Vagina (tissue), 2 donors: ENCODE measurements around the gene STAT5B. TPM values are rescaled to one million over a fixed set of nuclear protein-coding genes. Genes with fewer than 3 reads are reported as not detected.

Experiments used
- DNase-seq, 2 donors: peaks; one replicate each; pipeline ENCODE4 v3.0.0-alpha.2; 2017; ENCODE audit errors: extremely low spot score in 2 of 2
- H3K27ac ChIP-seq: fragments of 200-600 bp; sonication (generic); one replicate; pipeline ENCODE4 v1.5.1; 2019
- H3K27me3 ChIP-seq: fragments of 200-600 bp; sonication (generic); one replicate; pipeline ENCODE4 v1.5.1; 2019
- H3K36me3 ChIP-seq, 2 donors: fragments of 200-600 bp; sonication (generic); one replicate each; pipeline ENCODE4 v1.5.1; 2017 to 2019
- H3K4me1 ChIP-seq: fragments of 200-600 bp; sonication (generic); one replicate; pipeline ENCODE4 v1.5.1; 2019
- H3K4me3 ChIP-seq, 2 donors: fragments of 200-600 bp; sonication (generic); 1 replicate in 1 of 2; 2 replicates in 1 of 2; pipeline ENCODE4 v1.5.1; 2016 to 2019
- H3K9me3 ChIP-seq: fragments of 200-600 bp; sonication (generic); one replicate; pipeline ENCODE4 v1.5.1; 2019
- CTCF ChIP-seq, 3 experiments: fragments of 450-650 bp in 2 of 3; fragments of 200-600 bp in 1 of 3; sonication (generic) in 1 of 3; IDR thresholded peaks; one replicate each; pipeline ENCODE4 v1.5.1; 2017 to 2019; ENCODE audit warnings: antibody characterized with exemption in 3 of 3, mild to moderate bottlenecking in 2 of 3, moderate library complexity in 2 of 3
- POLR2A ChIP-seq, 2 donors: fragments of 450-650 bp; IDR thresholded peaks; one replicate each; pipeline ENCODE4 v1.6.1; 2017; ENCODE audit warnings: antibody characterized with exemption in 2 of 2, mild to moderate bottlenecking in 2 of 2, moderate library complexity in 2 of 2
- POLR2AphosphoS5 ChIP-seq, 2 donors: sonication (generic); formaldehyde crosslinking; IDR thresholded peaks; one replicate each; pipeline ENCODE4 v1.9.0; 2017; ENCODE audit warnings: antibody characterized with exemption in 2 of 2, mild to moderate bottlenecking in 2 of 2, low read depth in 1 of 2; ENCODE audit not compliant: insufficient read depth in 1 of 2
- intact Hi-C: fragments of 100-400 bp; cut with DNase I; formaldehyde crosslinking; loops from one replicate; pipeline ENCODE4 v1.15.1; 2023
- total RNA-seq: library from RNA; depleted of rRNA; stranded (reverse); fragments of >200 nt; gene quantifications from one replicate; pipeline ENCODE4 v1.2.3, GENCODE V29; 2016

The STAT5B gene
- total RNA-seq, 1 donor from 2014 or later = 74.6 TPM

GRCh38 chr17:42180411-42180921, 95.7 kb downstream of the STAT5B start:
- intact Hi-C loops = no loop called here
- TF ChIP-seq CTCF (IDR thresholded peaks at IDR 0.05) (no peak), POLR2AphosphoS5 (IDR thresholded peaks at IDR 0.05; ENCODE audit: insufficient read depth in 1 of 2, low read depth in 1 of 2) (no peak)
- peaks cover 8% of the 10 kb centered on the region for H3K27me3 ChIP-seq
- no peak overlapping the region for H3K27ac ChIP-seq
- H3K4me1 ChIP-seq = peaks cover 23% of the 10 kb centered on the region
- peak overlapping the region; percentile 36 for H3K4me3 ChIP-seq
- no peaks in the 10 kb centered on the region for H3K36me3 ChIP-seq
- no peaks in the 10 kb centered on the region for H3K9me3 ChIP-seq
- DNase-seq = no peak

GRCh38 chr17:42179911-42180410, 96.2 kb downstream of the STAT5B start:
- Histone ChIP-seq H3K4me3 (no peak overlapping the region), H3K9me3 (no peaks in the 10 kb centered on the region), H3K27me3 (peaks cover 8% of the 10 kb centered on the region), H3K4me1 (peaks cover 23% of the 10 kb centered on the region), H3K27ac (no peak overlapping the region), H3K36me3 (no peaks in the 10 kb centered on the region)
- DNase-seq = no peak
- intact Hi-C loops = loop anchor here (5.0 kb wide), 1 partner anchor 1713 kb away; no protein-coding TSS in a partner anchor
- TF ChIP-seq POLR2AphosphoS5 (IDR thresholded peaks at IDR 0.05; ENCODE audit: insufficient read depth in 1 of 2, low read depth in 1 of 2) (no peak), POLR2A (IDR thresholded peaks at IDR 0.05) (no peak), CTCF (IDR thresholded peaks at IDR 0.05) (no peak)

GRCh38 chr17:42179335-42179734, 96.9 kb downstream of the STAT5B start:
- Histone ChIP-seq H3K4me1 (peaks cover 19% of the 10 kb centered on the region), H3K36me3 (no peaks in the 10 kb centered on the region), H3K9me3 (no peaks in the 10 kb centered on the region), H3K27me3 (peaks cover 8% of the 10 kb centered on the region), H3K4me3 (no peak overlapping the region), H3K27ac (no peak overlapping the region)
- TF ChIP-seq POLR2AphosphoS5 (IDR thresholded peaks at IDR 0.05; ENCODE audit: insufficient read depth in 1 of 2, low read depth in 1 of 2) = no peak
- no peak for TF ChIP-seq POLR2A (IDR thresholded peaks at IDR 0.05)
- no peak for TF ChIP-seq CTCF (IDR thresholded peaks at IDR 0.05)
- DNase-seq = no peak
- intact Hi-C loops = loop anchor here (5.0 kb wide), 1 partner anchor 1712 kb away; no protein-coding TSS in a partner anchor

- no peaks in the 10 kb centered on the region for H3K36me3 ChIP-seq
- peaks cover 8% of the 10 kb centered on the region for H3K27me3 ChIP-seq
- no peak overlapping the region for H3K27ac ChIP-seq
- no peak for TF ChIP-seq POLR2A (IDR thresholded peaks at IDR 0.05)
- TF ChIP-seq CTCF (IDR thresholded peaks at IDR 0.05) = no peak
- TF ChIP-seq POLR2AphosphoS5 (IDR thresholded peaks at IDR 0.05; ENCODE audit: insufficient read depth in 1 of 2, low read depth in 1 of 2) = no peak
- intact Hi-C loops = loop anchor here (5.0 kb wide), 1 partner anchor 1712 kb away; no protein-coding TSS in a partner anchor
- H3K4me1 ChIP-seq = peaks cover 17% of the 10 kb centered on the region
- H3K4me3 ChIP-seq = no peak overlapping the region
- DNase-seq = no peak
- H3K9me3 ChIP-seq = no peaks in the 10 kb centered on the region
These were observed 97.4 kb downstream of the STAT5B start for GRCh38 chr17:42178817-42179216.

GRCh38 chr17:42177684-42178083, 98.5 kb downstream of the STAT5B start:
- TF ChIP-seq POLR2A (IDR thresholded peaks at IDR 0.05) (no peak), POLR2AphosphoS5 (IDR thresholded peaks at IDR 0.05; ENCODE audit: insufficient read depth in 1 of 2, low read depth in 1 of 2) (no peak), CTCF (IDR thresholded peaks at IDR 0.05) (no peak)

More at GRCh38 chr17:42177684-42178083, 98.5 kb downstream of the STAT5B start:
- Histone ChIP-seq H3K9me3 (no peaks in the 10 kb centered on the region), H3K27me3 (peaks cover 8% of the 10 kb centered on the region), H3K4me3 (no peak overlapping the region), H3K27ac (no peak overlapping the region), H3K36me3 (no peaks in the 10 kb centered on the region), H3K4me1 (peaks cover 12% of the 10 kb centered on the region)
- intact Hi-C loops = loop anchor here (5.0 kb wide), 1 partner anchor 1710 kb away; no protein-coding TSS in a partner anchor
- no peak for DNase-seq
